GM10266 (cell line): ENCODE results near the gene IRF4.
A peak's percentile ranks its signal among the peaks of the same experiment; 100 is the strongest.

ENCODE experiments used
- DNase-seq: peaks from one replicate; pipeline ENCODE4 v3.0.0; 2012; ENCODE audit errors: extremely low spot score
- CTCF ChIP-seq: IDR thresholded peaks from 2 replicates; pipeline ENCODE4 v1.5.1; 2012; ENCODE audit warnings: mild to moderate bottlenecking, low read depth; ENCODE audit not compliant: control insufficient read depth, insufficient read depth; ENCODE audit errors: missing control alignments

Gene IRF4

GRCh38 chr6:354631-355280 is 36.8 kb upstream of the IRF4 start:
- no peak for TF ChIP-seq CTCF
- no peak for DNase-seq

DNA sequence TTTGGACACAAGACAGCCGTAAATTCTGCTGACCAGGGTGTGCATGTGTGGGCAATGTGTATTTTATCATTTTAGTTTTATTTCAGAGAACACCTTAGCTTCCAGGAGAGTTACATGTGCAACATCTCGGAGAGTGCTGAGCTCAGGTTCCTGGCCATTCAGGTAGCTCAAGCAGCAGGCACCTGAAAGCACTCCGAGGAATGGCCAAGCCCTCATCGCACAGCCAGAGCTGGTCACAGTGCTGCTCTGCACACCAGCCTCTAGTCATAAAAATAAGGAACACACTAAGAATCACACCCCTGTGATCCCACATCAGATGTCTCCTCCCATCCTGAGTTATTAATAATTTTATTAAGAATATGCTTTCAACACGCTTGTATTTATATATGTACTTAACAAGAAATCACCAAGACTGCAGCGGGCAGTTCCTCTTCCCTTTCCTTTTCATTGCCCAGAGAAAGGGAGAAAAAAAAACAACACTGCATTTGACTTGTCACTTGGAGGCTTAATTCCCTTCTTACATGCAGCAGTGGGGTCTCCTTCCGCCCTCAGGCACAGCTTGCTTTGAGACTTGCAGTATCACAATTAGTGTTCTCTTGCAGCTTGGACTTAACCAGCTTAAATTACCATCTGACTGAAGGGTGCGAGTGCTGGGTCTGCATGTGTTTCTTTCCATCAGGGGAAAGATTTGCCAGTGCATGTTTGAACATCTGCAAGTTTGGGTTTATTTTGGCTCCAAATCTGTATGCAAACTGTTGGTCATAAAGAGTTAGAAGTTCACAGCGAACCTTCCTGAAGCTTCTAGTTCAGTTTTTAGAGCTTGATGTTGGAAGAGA is 36.0 kb upstream of the IRF4 start:
- no peak for DNase-seq
- no peak for TF ChIP-seq CTCF

- DNase-seq: peak; percentile 72
- TF ChIP-seq CTCF: no peak
These were observed 34.7 kb upstream of the IRF4 start for GRCh38 chr6:356828-357251.

- TF ChIP-seq CTCF: no peak
- no peak for DNase-seq
These were observed 34.2 kb upstream of the IRF4 start for GRCh38 chr6:357261-357790.

DNA sequence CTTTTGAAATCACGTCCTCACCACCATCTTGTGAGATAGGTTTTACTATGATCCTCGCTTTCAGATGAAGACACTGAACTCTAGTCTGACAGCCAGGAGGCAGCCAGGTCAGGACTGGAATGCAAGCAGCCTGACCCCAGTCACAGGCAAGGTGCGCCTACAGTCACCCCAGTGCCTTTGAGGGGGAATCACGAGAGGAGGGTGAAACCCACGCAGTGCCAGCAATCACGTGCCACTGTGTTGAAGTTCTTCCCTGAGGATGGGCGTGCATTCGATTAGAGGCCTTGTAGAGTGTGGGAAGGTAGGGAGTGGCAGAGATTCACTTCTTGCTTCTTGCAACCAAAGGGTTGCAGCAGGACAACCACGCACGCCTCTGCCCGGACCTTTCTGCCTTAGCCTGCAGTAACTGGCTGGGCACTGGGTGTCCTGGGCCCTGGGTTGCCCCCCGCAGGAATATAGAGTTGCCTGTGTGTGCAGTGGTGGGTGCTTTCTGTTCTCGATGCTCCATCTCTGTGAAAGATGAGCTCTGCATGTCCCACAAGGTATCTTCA is 33.7 kb upstream of the IRF4 start:
- no peak for DNase-seq
- TF ChIP-seq CTCF: no peak

GRCh38 chr6:358432-358831 is 33.1 kb upstream of the IRF4 start:
- no peak for TF ChIP-seq CTCF
- DNase-seq: no peak
